Smooth muscle cell (in vitro differentiated cells): Measurements from ENCODE around the gene ARL16. TPM values are rescaled to one million over a fixed set of nuclear protein-coding genes. Genes with fewer than 3 reads are reported as not detected.

Experiments used
- DNase-seq: peaks from one replicate; lab custom pipeline; 2025; ENCODE audit not compliant: unreplicated experiment; lab: John Stamatoyannopoulos, UW
- H2AFZ ChIP-seq: fragments of 200-600 bp; sonication (generic); 2 replicates; pipeline ENCODE4 v1.6.0; 2016; ENCODE audit warnings: antibody characterized with exemption, low read depth, mild to moderate bottlenecking
- H3F3A ChIP-seq: fragments of 200-600 bp; sonication (generic); 2 replicates; pipeline ENCODE4 v1.6.0; 2017; ENCODE audit warnings: antibody characterized with exemption, low read depth
- H3K27ac ChIP-seq: fragments of 200-600 bp; sonication (generic); 2 replicates; pipeline ENCODE4 v1.5.1; 2016; ENCODE audit warnings: low read depth, mild to moderate bottlenecking
- H3K27me3 ChIP-seq: fragments of 200-600 bp; sonication (generic); 2 replicates; pipeline ENCODE4 v1.6.1; 2016; ENCODE audit warnings: low read depth, mild to moderate bottlenecking
- H3K36me3 ChIP-seq: fragments of 200-600 bp; sonication (generic); 2 replicates; pipeline ENCODE4 v1.5.1; 2016; ENCODE audit warnings: low read depth
- H3K4me1 ChIP-seq: fragments of 200-600 bp; sonication (generic); 2 replicates; pipeline ENCODE4 v1.5.1; 2016; ENCODE audit warnings: low read depth
- H3K4me2 ChIP-seq: fragments of 200-600 bp; sonication (generic); 2 replicates; pipeline ENCODE4 v1.6.0; 2016; ENCODE audit warnings: mild to moderate bottlenecking
- H3K4me3 ChIP-seq: fragments of 200-600 bp; sonication (generic); 2 replicates; pipeline ENCODE4 v1.5.1; 2016; ENCODE audit warnings: mild to moderate bottlenecking
- H3K79me2 ChIP-seq: fragments of 200-600 bp; sonication (generic); 2 replicates; pipeline ENCODE4 v1.6.0; 2016; ENCODE audit warnings: low read depth, mild to moderate bottlenecking
- H3K9ac ChIP-seq: fragments of 200-600 bp; sonication (generic); 2 replicates; pipeline ENCODE4 v1.6.0; 2016; ENCODE audit warnings: low read depth
- H3K9me3 ChIP-seq: fragments of 200-600 bp; sonication (generic); replicated peaks from 2 replicates; pipeline ENCODE4 v1.5.1; 2016; ENCODE audit warnings: low read depth
- H4K20me1 ChIP-seq: fragments of 200-600 bp; sonication (generic); 2 replicates; pipeline ENCODE4 v1.6.0; 2016; ENCODE audit warnings: low read depth
- WGBS: methylation state at CpG from one replicate; pipeline ENCODE4 v1.1.7; 2016; ENCODE audit warnings: low lambda C conversion rate; 5-methylcytosine and 5-hydroxymethylcytosine counted together
- polyA plus RNA-seq: library from polyadenylated mRNA; unstranded; fragments of >200 nt; fragmentation: Nextera tagmentation; extraction: Ambion mirVana; gene quantifications from 2 replicates; pipeline ENCODE4 v1.2.1, GENCODE V29; 2016
- total RNA-seq: library from RNA; depleted of rRNA; stranded (reverse); fragments of >200 nt; gene quantifications from 2 replicates; pipeline ENCODE4 v1.2.3, GENCODE V29; 2014
- TF ChIP-seq, protein P1 (sequence below): fragments of 200-600 bp; sonication (generic); IDR thresholded peaks from 2 replicates; pipeline ENCODE4 v1.5.1; 2017; ENCODE audit warnings: borderline replicate concordance, mild to moderate bottlenecking, antibody characterized with exemption; ENCODE audit not compliant: insufficient read depth, poor library complexity, severe bottlenecking

The ARL16 gene
- total and polyA plus RNA-seq, 2 experiments from 2014 or later, result 22.3 to 62.1 TPM

GRCh38 chr17:81688616-81689015, 5.0 kb upstream of the ARL16 start:
- Histone ChIP-seq H3K4me3 (no peak overlapping the region), H3K4me1 (peaks cover 13% of the 10 kb centered on the region), H3K27me3 (no peaks in the 10 kb centered on the region), H3F3A (no peaks in the 10 kb centered on the region), H3K79me2 (peaks cover 55% of the 10 kb centered on the region), H3K9ac (no peak overlapping the region), H3K36me3 (no peaks in the 10 kb centered on the region), H2AFZ (no peak overlapping the region), H3K4me2 (no peak overlapping the region), H3K27ac (no peak overlapping the region), H3K9me3 (no peaks in the 10 kb centered on the region), H4K20me1 (peaks cover 89% of the 10 kb centered on the region)
- TF ChIP-seq, protein P1, sequence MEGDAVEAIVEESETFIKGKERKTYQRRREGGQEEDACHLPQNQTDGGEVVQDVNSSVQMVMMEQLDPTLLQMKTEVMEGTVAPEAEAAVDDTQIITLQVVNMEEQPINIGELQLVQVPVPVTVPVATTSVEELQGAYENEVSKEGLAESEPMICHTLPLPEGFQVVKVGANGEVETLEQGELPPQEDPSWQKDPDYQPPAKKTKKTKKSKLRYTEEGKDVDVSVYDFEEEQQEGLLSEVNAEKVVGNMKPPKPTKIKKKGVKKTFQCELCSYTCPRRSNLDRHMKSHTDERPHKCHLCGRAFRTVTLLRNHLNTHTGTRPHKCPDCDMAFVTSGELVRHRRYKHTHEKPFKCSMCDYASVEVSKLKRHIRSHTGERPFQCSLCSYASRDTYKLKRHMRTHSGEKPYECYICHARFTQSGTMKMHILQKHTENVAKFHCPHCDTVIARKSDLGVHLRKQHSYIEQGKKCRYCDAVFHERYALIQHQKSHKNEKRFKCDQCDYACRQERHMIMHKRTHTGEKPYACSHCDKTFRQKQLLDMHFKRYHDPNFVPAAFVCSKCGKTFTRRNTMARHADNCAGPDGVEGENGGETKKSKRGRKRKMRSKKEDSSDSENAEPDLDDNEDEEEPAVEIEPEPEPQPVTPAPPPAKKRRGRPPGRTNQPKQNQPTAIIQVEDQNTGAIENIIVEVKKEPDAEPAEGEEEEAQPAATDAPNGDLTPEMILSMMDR, result no peak
- no peak for DNase-seq
- WGBS, result 98% methylated on average over 14 of the region's 14 CpGs

- peaks cover 85% of the 10 kb centered on the region for H4K20me1 ChIP-seq
- no peak overlapping the region for H3K27ac ChIP-seq
- TF ChIP-seq, protein P1, result no peak
- no peaks in the 10 kb centered on the region for H3F3A ChIP-seq
- H3K4me1 ChIP-seq, result peaks cover 13% of the 10 kb centered on the region
- H3K4me2 ChIP-seq, result no peak overlapping the region
- no peak overlapping the region for H2AFZ ChIP-seq
- no peak overlapping the region for H3K4me3 ChIP-seq
- 98% methylated on average over 36 of the region's 41 CpGs for WGBS
- no peak overlapping the region for H3K9ac ChIP-seq
- DNase-seq, result no peak
- no peaks in the 10 kb centered on the region for H3K9me3 ChIP-seq
- no peaks in the 10 kb centered on the region for H3K27me3 ChIP-seq
- no peaks in the 10 kb centered on the region for H3K36me3 ChIP-seq
- H3K79me2 ChIP-seq, result peaks cover 61% of the 10 kb centered on the region
These were observed 4.4 kb upstream of the ARL16 start for GRCh38 chr17:81687770-81688541.

- no peaks in the 10 kb centered on the region for H3K9me3 ChIP-seq
- peaks cover 18% of the 10 kb centered on the region for H3K4me1 ChIP-seq
- peaks cover 75% of the 10 kb centered on the region for H4K20me1 ChIP-seq
- H3K36me3 ChIP-seq, result no peaks in the 10 kb centered on the region
- H3K79me2 ChIP-seq, result peaks cover 74% of the 10 kb centered on the region
- TF ChIP-seq, protein P1, result no peak
- H3F3A ChIP-seq, result no peaks in the 10 kb centered on the region
- WGBS, result 97% methylated on average over 20 of the region's 20 CpGs
- no peak overlapping the region for H3K4me3 ChIP-seq
- H3K27me3 ChIP-seq, result no peaks in the 10 kb centered on the region
- DNase-seq, result no peak
- H3K9ac ChIP-seq, result no peak overlapping the region
- H3K4me2 ChIP-seq, result no peak overlapping the region
- H3K27ac ChIP-seq, result no peak overlapping the region
- no peak overlapping the region for H2AFZ ChIP-seq
These were observed 3.0 kb upstream of the ARL16 start for GRCh38 chr17:81686614-81687013.

GRCh38 chr17:81685108-81685507, 1.5 kb upstream of the ARL16 start:
- no peaks in the 10 kb centered on the region for H3K36me3 ChIP-seq

More at GRCh38 chr17:81685108-81685507, 1.5 kb upstream of the ARL16 start:
- Histone ChIP-seq H3K79me2 (peaks cover 88% of the 10 kb centered on the region), H3K4me1 (peaks cover 18% of the 10 kb centered on the region), H3K4me3 (peak overlapping the region; percentile 98), H2AFZ (no peak overlapping the region), H3K9ac (peak overlapping the region; percentile 99), H3K9me3 (no peaks in the 10 kb centered on the region), H3K4me2 (peak overlapping the region; percentile 95), H3F3A (no peaks in the 10 kb centered on the region), H3K27me3 (no peaks in the 10 kb centered on the region), H3K27ac (peak overlapping the region; percentile 98), H4K20me1 (peaks cover 61% of the 10 kb centered on the region)
- WGBS, result 47% methylated on average over 12 of the region's 12 CpGs
- TF ChIP-seq, protein P1, result no peak
- no peak for DNase-seq
